K562 (cell line): ENCODE data around the gene PHKA1. TPM values are rescaled to one million over a fixed set of nuclear protein-coding genes. Genes with fewer than 3 reads are reported as not detected.

Experiments
- ATAC-seq: fragments of 200-7000 bp; cut with Tn5 transposase; 3 replicates; pipeline ENCODE4 v1.9.1; 2020; ENCODE audit warnings: moderate library complexity
- BruUV-seq: library from RNA; stranded (reverse); fragments of 400-500 nt; replicated peaks from 2 replicates; lab custom pipeline; 2021; lab: Mats Ljungman, UMichigan
- CTCF ChIA-PET: fragments of 300-600 bp; formaldehyde crosslinking; extraction: SDS; loops from one replicate; lab custom pipeline; 2021; ENCODE audit warnings: low intra/inter-chr PET ratio; lab: Yijun Ruan, JAX
- POLR2A ChIA-PET: fragments of 300-600, 350-650 bp; sonication (Branson Sonifier 250); formaldehyde crosslinking; extraction: SDS; loops from one replicate; lab custom pipeline; 2021; ENCODE audit warnings: antibody characterized with exemption, inconsistent platforms; lab: Yijun Ruan, JAX
- DNase-seq, 4 experiments: peaks; one replicate each; pipeline versions ENCODE4 v3.0.0 to v3.0.0-alpha.2; 2011 to 2018; ENCODE audit warnings: low spot score in 3 of 4, mixed read lengths in 3 of 4; ENCODE audit errors: extremely low read depth in 1 of 4
- FAIRE-seq: peaks from 2 replicates; lab custom pipeline; 2011; peaks lifted over from hg19 to GRCh38; lab: Jason Lieb, UNC
- H2AFZ ChIP-seq: 2 replicates; pipeline ENCODE4 v1.6.0; 2011; ENCODE audit warnings: low read depth, low read length, control low read depth, inconsistent platforms
- H3K27ac ChIP-seq: fragments of 200-600 bp; 3 replicates; pipeline ENCODE4 v1.8.0; 2011; ENCODE audit warnings: low read depth, mild to moderate bottlenecking, control low read depth, inconsistent platforms, low read length, moderate library complexity, mixed read lengths; ENCODE audit errors: extremely low read depth
- H3K27me3 ChIP-seq, 2 experiments: fragments of 300-600 bp in 1 of 2; 2 replicates in 1 of 2; 3 replicates in 1 of 2; pipeline versions ENCODE4 v1.6.0 to v1.8.0; 2011; ENCODE audit warnings: inconsistent platforms in 2 of 2, low read length in 2 of 2, mild to moderate bottlenecking in 1 of 2, mixed read lengths in 1 of 2, moderate library complexity in 1 of 2; ENCODE audit not compliant: control insufficient read depth in 2 of 2, insufficient read depth in 2 of 2
- H3K36me3 ChIP-seq: fragments of 300-600 bp; 3 replicates; pipeline ENCODE4 v1.8.0; 2011; ENCODE audit warnings: mild to moderate bottlenecking, low read length, inconsistent platforms; ENCODE audit not compliant: control insufficient read depth, insufficient read depth
- H3K4me1 ChIP-seq, 2 experiments: fragments of 200-600 bp in 1 of 2; replicated peaks in 1 of 2; 2 replicates in 1 of 2; 3 replicates in 1 of 2; pipeline versions ENCODE4 v1.5.1 to v1.8.0; 2011; ENCODE audit warnings: inconsistent platforms in 2 of 2, low read length in 2 of 2, mild to moderate bottlenecking in 1 of 2, mixed read lengths in 1 of 2, moderate library complexity in 1 of 2; ENCODE audit not compliant: control insufficient read depth in 2 of 2, insufficient read depth in 2 of 2
- H3K4me2 ChIP-seq: 2 replicates; pipeline ENCODE4 v1.6.1; 2011; ENCODE audit warnings: low read length, control low read depth, inconsistent platforms, mixed read lengths; ENCODE audit not compliant: insufficient read depth
- H3K4me3 ChIP-seq: fragments of 200-600 bp; sonication (generic), shearing (Covaris generic); 2 replicates; pipeline ENCODE4 v1.5.1; 2016; ENCODE audit warnings: control low read depth, inconsistent platforms
- H3K79me2 ChIP-seq: fragments of 200-600 bp; 3 replicates; pipeline ENCODE4 v1.8.0; 2011; ENCODE audit warnings: low read length, inconsistent platforms; ENCODE audit not compliant: control insufficient read depth, insufficient read depth
- H3K9ac ChIP-seq, 2 experiments: 2 replicates each; pipeline versions ENCODE4 v1.6.0 to v1.6.1; 2011; ENCODE audit warnings: low read depth in 2 of 2, low read length in 2 of 2, control low read depth in 1 of 2, inconsistent platforms in 1 of 2, mild to moderate bottlenecking in 1 of 2, mixed read lengths in 1 of 2; ENCODE audit not compliant: insufficient read depth in 1 of 2
- H3K9me1 ChIP-seq: one replicate; pipeline ENCODE4 v1.6.0; 2011; ENCODE audit warnings: inconsistent platforms, mild to moderate bottlenecking, low read length, moderate library complexity; ENCODE audit not compliant: control insufficient read depth, insufficient read depth
- H3K9me3 ChIP-seq: replicated peaks from 2 replicates; pipeline ENCODE4 v1.5.1; 2011; ENCODE audit warnings: low read depth, low read length, inconsistent platforms; ENCODE audit not compliant: control insufficient read depth, insufficient read depth
- H4K20me1 ChIP-seq: replicated peaks from 2 replicates; pipeline ENCODE4 v1.6.1; 2011; ENCODE audit warnings: low read length, inconsistent platforms, mixed read lengths; ENCODE audit not compliant: control insufficient read depth, insufficient read depth
- BDP1 ChIP-seq: IDR thresholded peaks from 3 replicates; pipeline ENCODE4 v1.6.1; 2011; ENCODE audit not compliant: insufficient read length, insufficient read depth
- CCAR2 ChIP-seq: fragments of 200-400 bp; formaldehyde crosslinking; IDR thresholded peaks from 2 replicates; pipeline ENCODE4 v1.6.1; 2017; ENCODE audit warnings: mild to moderate bottlenecking, low read depth, low read length
- GABPA ChIP-seq: fragments of 200-800 bp; sonication (Bioruptor generic); conservative IDR thresholded peaks from 2 replicates; pipeline ENCODE4 v1.6.1; 2016; ENCODE audit warnings: low read depth, missing genetic modification characterization, missing compliant biosample characterization
- HNRNPUL1 ChIP-seq: fragments of 200-400 bp; formaldehyde crosslinking; IDR thresholded peaks from 2 replicates; pipeline ENCODE4 v1.6.1; 2017; ENCODE audit warnings: low read length
- KDM1A ChIP-seq, 2 experiments: fragments of 450-650 bp; IDR thresholded peaks; 2 replicates each; pipeline ENCODE4 v1.6.1; 2016; ENCODE audit warnings: mild to moderate bottlenecking in 2 of 2
- MCM7 ChIP-seq, 2 experiments: fragments of 450-650 bp; IDR thresholded peaks; 2 replicates each; pipeline ENCODE4 v1.6.1; 2016 to 2018
- MYBL2 ChIP-seq, 2 experiments: fragments of 450-650 bp in 1 of 2; sonication (generic) in 1 of 2; formaldehyde crosslinking in 1 of 2; IDR thresholded peaks; 2 replicates each; pipeline versions ENCODE4 v1.6.1 to v1.8.1; 2017 to 2022; ENCODE audit warnings: borderline replicate concordance in 1 of 2, inconsistent platforms in 1 of 2, low read depth in 1 of 2, mild to moderate bottlenecking in 1 of 2, missing genetic modification reagents in 1 of 2, moderate library complexity in 1 of 2
- PCBP1 ChIP-seq: fragments of 200-400 bp; formaldehyde crosslinking; IDR thresholded peaks from 2 replicates; pipeline ENCODE4 v1.6.1; 2018; ENCODE audit warnings: mild to moderate bottlenecking, low read depth, low read length; ENCODE audit not compliant: poor library complexity, severe bottlenecking
- POLR2H ChIP-seq: IDR thresholded peaks from 2 replicates; pipeline ENCODE4 v1.6.1; 2016; ENCODE audit warnings: missing genetic modification characterization, low read depth, mild to moderate bottlenecking, control low read depth, missing compliant biosample characterization, moderate library complexity
- POU5F1 ChIP-seq: fragments of 150-350 bp; IDR thresholded peaks from 2 replicates; pipeline ENCODE4 v1.6.1; 2014; ENCODE audit warnings: borderline replicate concordance, low read length, low read depth, mild to moderate bottlenecking; ENCODE audit not compliant: partially characterized antibody
- RCOR1 ChIP-seq, 2 experiments: IDR thresholded peaks; 2 replicates each; pipeline ENCODE4 v1.6.1; 2012; ENCODE audit warnings: low read depth in 2 of 2, low read length in 2 of 2, borderline replicate concordance in 1 of 2, improper control_type of control experiment in 1 of 2
- SIN3B ChIP-seq: fragments of 450-650 bp; IDR thresholded peaks from 2 replicates; pipeline ENCODE4 v1.6.1; 2017; ENCODE audit warnings: low read depth, mild to moderate bottlenecking, moderate library complexity
- TCF3 ChIP-seq: sonication (generic); formaldehyde crosslinking; IDR thresholded peaks from 2 replicates; pipeline ENCODE4 v1.4.0; 2020; ENCODE audit warnings: mild to moderate bottlenecking, missing genetic modification reagents
- TSHZ1 ChIP-seq: fragments of 250-450 bp; sonication (Bioruptor Pico); IDR thresholded peaks from 2 replicates; pipeline ENCODE4 v1.4.0; 2020; ENCODE audit warnings: mild to moderate bottlenecking, moderate library complexity
- ZNF696 ChIP-seq: fragments of 250-450 bp; sonication (Bioruptor Pico); conservative IDR thresholded peaks from 2 replicates; pipeline ENCODE4 v1.4.0; 2020; ENCODE audit warnings: mild to moderate bottlenecking, moderate library complexity
- ZNF77 ChIP-seq: fragments of 250-450 bp; sonication (Bioruptor Pico); IDR thresholded peaks from 2 replicates; pipeline ENCODE4 v1.5.0; 2020
- WGBS: fragments of 100-300 bp; shearing (Covaris generic); methylation state at CpG from one replicate; pipeline ENCODE4 v1.1.6; 2016; ENCODE audit warnings: low coverage, mixed read lengths; ENCODE audit not compliant: insufficient coverage; ENCODE audit errors: missing lambda C conversion rate; 5-methylcytosine and 5-hydroxymethylcytosine counted together
- in situ Hi-C: fragments of 300-500 bp; cut with MboI; formaldehyde crosslinking; loops from 4 replicates; pipeline ENCODE4 v1.15.0; 2018; ENCODE audit warnings: inconsistent platforms, mixed read lengths
- intact Hi-C: fragments of 100-400 bp; cut with micrococcal nuclease; formaldehyde crosslinking; loops from 2 replicates; pipeline ENCODE4 v1.14.2; 2022
- polyA plus RNA-seq, 8 experiments: library from polyadenylated mRNA; depleted of rRNA in 4 of 8; stranded (reverse) in 5 of 8; unstranded in 3 of 8; fragments of >200 nt; fragmentation: Nextera tagmentation in 2 of 8; fragmentation: Illumina TruSeq in 1 of 8; extraction: Ambion mirVana in 2 of 8; extraction: Trizol in 1 of 8; gene quantifications; 2 replicates each; pipeline versions ENCODE4 v1.2.1 to v1.2.3, GENCODE V29; 2011 to 2014; ENCODE audit warnings: inconsistent platforms in 1 of 8, missing spikeins in 1 of 8
- total RNA-seq, 7 experiments: library from RNA; depleted of rRNA in 6 of 7; stranded (reverse); fragments of >200 nt in 6 of 7; fragmentation: Illumina TruSeq in 2 of 7; extraction: Trizol in 2 of 7; gene quantifications; 2 replicates each; pipeline versions ENCODE4 v1.2.1 to v1.2.3, GENCODE V29; 2011 to 2021; ENCODE audit warnings: low replicate concordance in 1 of 7

The PHKA1 gene
- total and polyA plus RNA-seq, 9 of the 15 experiments (the other 6 are each of a cell fraction or from before 2014, with no cell fraction given), result 2.4 to 9.6 (median 5.8) TPM

DNA sequence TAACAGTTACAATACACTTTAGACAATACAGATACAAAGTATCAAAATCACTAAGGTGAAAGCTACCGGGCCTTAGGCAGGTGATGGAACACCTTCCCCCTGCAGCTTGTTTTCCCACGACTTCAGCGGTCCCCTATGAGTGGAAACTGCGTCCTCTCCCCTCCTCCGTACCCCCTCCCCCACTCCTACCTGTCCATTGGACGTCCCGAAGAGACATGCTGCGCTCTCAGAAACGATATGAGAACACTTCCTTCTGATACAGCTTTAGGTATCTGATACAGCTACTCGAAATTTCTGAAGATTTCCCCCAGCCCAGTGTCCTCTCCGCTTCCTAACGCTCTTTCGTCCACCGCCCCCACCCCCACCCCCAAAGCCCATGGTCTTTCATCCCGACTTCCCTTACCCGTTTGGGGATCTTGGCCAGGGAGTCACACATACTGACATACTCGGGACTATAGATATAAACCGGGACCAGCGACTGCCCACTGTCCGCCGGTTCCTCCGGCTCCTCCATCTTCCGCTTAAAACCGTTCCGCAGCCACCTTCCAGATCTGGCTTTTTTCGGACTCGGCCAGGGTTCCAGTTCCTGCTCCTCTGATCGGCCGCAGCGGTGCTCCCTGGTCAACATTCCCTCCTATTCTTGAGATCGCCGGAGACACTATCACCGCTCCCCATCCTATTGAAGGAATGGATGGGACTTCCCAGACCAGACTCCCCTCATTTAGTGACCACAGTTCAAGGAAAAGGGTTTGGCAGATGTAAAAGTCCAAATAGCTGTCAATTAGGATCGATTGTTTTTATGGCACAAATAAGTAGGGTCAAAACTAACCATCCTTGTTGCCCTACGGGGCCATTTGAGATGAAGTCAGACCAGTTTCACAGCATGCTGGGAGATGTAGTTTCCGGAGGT is 141.6 kb downstream of the PHKA1 start, which contains the start of gene HDAC8:
Gene HDAC8, minus strand, starts transcription at position 596 of the 910 bp plus-strand sequence. Its CDS starts 82 bp downstream, at position 514.
- peak within 1 kb of the TSS; percentile 95 for H3K27ac ChIP-seq
- in situ Hi-C loops, result no loop called here
- intact Hi-C loops, result no loop called here
- H3K36me3 ChIP-seq, result peaks cover 26% of the 10 kb centered on the region; the same call in 2 of the 3 replicates
- peak within 1 kb of the TSS; percentile 80 for H3K4me3 ChIP-seq
- no TSS peak for BruUV-seq
- peak; percentile 92 for ATAC-seq
- no peaks in the 10 kb centered on the region for H3K27me3 ChIP-seq
- H4K20me1 ChIP-seq, result no peaks in the 10 kb centered on the region
- 2% methylated on average over 23 of the region's 36 CpGs for WGBS
- FAIRE-seq, result peak; percentile 87
- no peaks in the 10 kb centered on the region for H3K9me1 ChIP-seq
- CTCF ChIA-PET, result no interaction called here
- peak; percentile 59 to 79 (median 64) for DNase-seq
- H3K79me2 ChIP-seq, result peaks cover 8% of the 10 kb centered on the region
- H3K4me2 ChIP-seq, result peak within 1 kb of the TSS; percentile 86
- H3K4me1 ChIP-seq, result peaks cover 0 to 9% of the 10 kb centered on the region in 2 experiments; a peak in 2 of 5 replicates
- peak within 1 kb of the TSS; percentile 88 to 92 for H3K9ac ChIP-seq
- POLR2A ChIA-PET, result interaction anchor here (0.8 to 1.2 kb wide), 2 partner anchors 17 to 43 kb away, joined by 3 to 4 read pairs; no protein-coding TSS in a partner anchor
- H3K9me3 ChIP-seq, result no peaks in the 10 kb centered on the region
- peak within 1 kb of the TSS; percentile 99 for H2AFZ ChIP-seq
- TF ChIP-seq TSHZ1 (no peak), MCM7 (IDR thresholded peaks at IDR 0.05) (no peak), ZNF77 (CRISPR knock-in tag) (no peak), SIN3B (peak; percentile 60; the same call in 1 of the 2 replicates), TCF3 (CRISPR knock-in tag) (no peak), MYBL2 (IDR thresholded peaks at IDR 0.05; ENCODE audit: low read depth) (no peak; the same call in 1 of the 2 replicates), MYBL2 (CRISPR knock-in tag; IDR thresholded peaks at IDR 0.05; ENCODE audit: borderline replicate concordance) (no peak), PCBP1 (no peak), POU5F1 (no peak), RCOR1 (IDR thresholded peaks at IDR 0.05; ENCODE audit: borderline replicate concordance in 1 of 2, low read depth in 2 of 2, low read length in 2 of 2) (no peak), BDP1 (no peak), HNRNPUL1 (no peak), KDM1A (IDR thresholded peaks at IDR 0.05) (no peak), GABPA (peak; percentile 94), POLR2H (tag) (no peak), CCAR2 (no peak), ZNF696 (CRISPR knock-in tag) (no peak)
